NT2/D1 (cell line): ENCODE measurements around the gene HDAC7.

Experiments used
- DNase-seq: peaks from one replicate; pipeline ENCODE4 v3.0.0-alpha.2; 2011; ENCODE audit warnings: low read depth, low spot score
- H3K27me3 ChIP-seq: 2 replicates; pipeline ENCODE4 v1.6.0; 2011; ENCODE audit warnings: mild to moderate bottlenecking; ENCODE audit not compliant: insufficient read length, insufficient read depth
- H3K36me3 ChIP-seq: 2 replicates; pipeline ENCODE4 v1.6.1; 2011; ENCODE audit warnings: mild to moderate bottlenecking, low read length, mixed read lengths; ENCODE audit not compliant: insufficient read depth, insufficient read length
- H3K4me1 ChIP-seq: 2 replicates; pipeline ENCODE4 v1.5.1; 2011; ENCODE audit not compliant: insufficient read depth, insufficient read length
- H3K4me3 ChIP-seq: 2 replicates; pipeline ENCODE4 v1.5.1; 2011; ENCODE audit warnings: low read depth; ENCODE audit not compliant: insufficient read length
- H3K9ac ChIP-seq: 2 replicates; pipeline ENCODE4 v1.6.0; 2011; ENCODE audit warnings: low read depth; ENCODE audit not compliant: insufficient read length
- H3K9me3 ChIP-seq: 2 replicates; pipeline ENCODE4 v1.5.1; 2011; ENCODE audit warnings: mild to moderate bottlenecking, low read length; ENCODE audit not compliant: insufficient read depth
- SUZ12 ChIP-seq: IDR thresholded peaks from 2 replicates; pipeline ENCODE4 v1.6.1; 2011; ENCODE audit not compliant: insufficient read length, insufficient read depth; ENCODE audit errors: extremely low read depth
- YY1 ChIP-seq: IDR thresholded peaks from 2 replicates; pipeline ENCODE4 v1.6.1; 2011; ENCODE audit not compliant: insufficient read length, insufficient read depth
- ZNF274 ChIP-seq: IDR thresholded peaks from 2 replicates; pipeline ENCODE4 v1.6.1; 2011; ENCODE audit warnings: mild to moderate bottlenecking, low read depth, low read length

The HDAC7 gene

GRCh38 chr12:47747126-47747525, 72.6 kb downstream of the HDAC7 start:
- H3K27me3 ChIP-seq, result peaks cover 3% of the 10 kb centered on the region
- H3K9ac ChIP-seq, result no peak overlapping the region
- no peak for DNase-seq
- no peak overlapping the region for H3K4me3 ChIP-seq
- no peaks in the 10 kb centered on the region for H3K9me3 ChIP-seq
- H3K36me3 ChIP-seq, result no peaks in the 10 kb centered on the region
- TF ChIP-seq ZNF274 (no peak), SUZ12 (no peak), YY1 (no peak)
- peaks cover 9% of the 10 kb centered on the region for H3K4me1 ChIP-seq

GRCh38 chr12:47746523-47746922, 73.2 kb downstream of the HDAC7 start:
- Histone ChIP-seq H3K4me1 (peaks cover 9% of the 10 kb centered on the region), H3K27me3 (peaks cover 3% of the 10 kb centered on the region), H3K36me3 (no peaks in the 10 kb centered on the region), H3K9me3 (no peaks in the 10 kb centered on the region), H3K9ac (no peak overlapping the region), H3K4me3 (no peak overlapping the region)
- TF ChIP-seq YY1 (no peak), ZNF274 (no peak), SUZ12 (no peak)
- DNase-seq, result no peak

GRCh38 chr12:47746073-47746472, 73.6 kb downstream of the HDAC7 start:
- DNase-seq, result no peak
- no peaks in the 10 kb centered on the region for H3K36me3 ChIP-seq
- TF ChIP-seq YY1 (no peak), SUZ12 (no peak)
- H3K4me1 ChIP-seq, result peaks cover 10% of the 10 kb centered on the region
- no peak overlapping the region for H3K9ac ChIP-seq
- H3K9me3 ChIP-seq, result no peaks in the 10 kb centered on the region
- no peak overlapping the region for H3K4me3 ChIP-seq
- H3K27me3 ChIP-seq, result peaks cover 3% of the 10 kb centered on the region

DNA sequence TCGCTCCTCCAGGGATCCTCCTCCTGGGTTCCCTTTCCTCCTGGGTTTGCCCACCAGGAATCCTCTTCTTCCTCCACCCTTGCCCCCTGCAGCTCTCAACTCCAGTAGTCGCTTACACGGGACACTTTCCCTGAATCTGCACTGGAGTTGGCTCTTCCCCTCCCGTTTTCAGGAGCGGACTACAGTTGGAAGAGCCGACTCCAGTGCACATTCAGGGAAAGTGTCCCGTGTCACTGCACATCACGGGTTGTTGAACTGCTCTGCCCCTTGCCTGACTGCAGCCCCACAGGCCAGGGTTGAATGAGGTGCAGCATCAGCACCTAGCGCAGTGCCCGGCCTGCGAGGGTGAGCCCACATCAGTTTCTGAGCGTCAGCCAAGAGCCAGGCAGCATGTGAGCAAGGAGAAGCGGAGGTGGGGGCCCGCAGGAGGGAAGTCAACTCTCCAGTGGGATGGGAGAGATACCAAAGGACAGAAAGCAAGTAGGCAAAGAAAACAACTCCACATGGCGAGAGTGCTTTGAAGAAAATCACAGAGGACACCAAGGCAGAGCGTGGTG, 74.1 kb downstream of the HDAC7 start:
- Histone ChIP-seq H3K9me3 (no peaks in the 10 kb centered on the region), H3K27me3 (peaks cover 3% of the 10 kb centered on the region), H3K9ac (no peak overlapping the region), H3K4me1 (peaks cover 14% of the 10 kb centered on the region), H3K4me3 (no peak overlapping the region), H3K36me3 (no peaks in the 10 kb centered on the region)
- TF ChIP-seq ZNF274 (no peak), YY1 (no peak), SUZ12 (no peak)
- DNase-seq, result no peak

GRCh38 chr12:47744778-47745436, 74.8 kb downstream of the HDAC7 start:
- TF ChIP-seq YY1 (no peak), ZNF274 (no peak)
- H3K9ac ChIP-seq, result no peak overlapping the region

GRCh38 chr12:47744005-47744651, 75.6 kb downstream of the HDAC7 start:
- DNase-seq, result no peak
- Histone ChIP-seq H3K9ac (no peak overlapping the region), H3K4me1 (peaks cover 20% of the 10 kb centered on the region)

More at GRCh38 chr12:47744778-47745436, 74.8 kb downstream of the HDAC7 start:
- no peak for DNase-seq
- Histone ChIP-seq H3K9me3 (no peaks in the 10 kb centered on the region), H3K4me1 (peaks cover 20% of the 10 kb centered on the region), H3K4me3 (no peak overlapping the region), H3K27me3 (peaks cover 3% of the 10 kb centered on the region), H3K36me3 (no peaks in the 10 kb centered on the region)

DNA sequence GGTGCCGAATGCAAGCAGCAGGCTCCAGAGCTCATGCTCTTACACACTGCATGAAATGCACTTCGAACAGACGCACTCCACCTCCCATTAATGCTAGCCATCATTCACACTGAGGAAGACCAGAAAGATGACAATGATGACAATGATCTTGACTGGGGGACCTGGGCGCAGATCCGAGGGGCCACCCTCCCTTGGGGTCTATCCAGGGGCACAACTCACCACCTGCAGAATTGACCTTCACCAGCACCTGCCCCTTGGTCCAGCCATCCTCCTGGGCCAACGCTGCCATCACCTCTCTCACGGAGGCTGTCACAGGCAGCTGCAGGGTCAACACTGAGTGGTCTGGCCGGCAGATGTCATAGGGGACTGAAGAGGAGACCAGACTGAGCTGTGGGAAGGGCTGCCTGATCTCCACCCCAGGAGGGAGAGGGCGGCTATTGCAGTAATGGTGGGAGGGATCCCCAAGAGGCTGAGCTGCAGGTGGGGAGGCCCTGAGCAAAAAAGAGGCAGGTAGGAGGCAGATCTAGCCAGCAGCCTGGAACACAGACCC, 76.3 kb downstream of the HDAC7 start:
- DNase-seq, result no peak
- TF ChIP-seq SUZ12, result no peak
- TF ChIP-seq YY1, result no peak
- TF ChIP-seq ZNF274, result no peak

More at GRCh38 chr12:47744005-47744651, 75.6 kb downstream of the HDAC7 start:
- no peaks in the 10 kb centered on the region for H3K36me3 ChIP-seq
- TF ChIP-seq YY1 (no peak), SUZ12 (no peak), ZNF274 (no peak)
- no peaks in the 10 kb centered on the region for H3K9me3 ChIP-seq
- H3K4me3 ChIP-seq, result no peak overlapping the region
- peaks cover 3% of the 10 kb centered on the region for H3K27me3 ChIP-seq

More for the DNA sequence above, 76.3 kb downstream of the HDAC7 start:
- Histone ChIP-seq H3K9me3 (no peaks in the 10 kb centered on the region), H3K4me1 (peaks cover 20% of the 10 kb centered on the region), H3K27me3 (peaks cover 3% of the 10 kb centered on the region), H3K9ac (no peak overlapping the region), H3K36me3 (no peaks in the 10 kb centered on the region), H3K4me3 (no peak overlapping the region)
